Measurements from ENCODE around the gene ZBTB7A. TPM values are rescaled to one million over a fixed set of nuclear protein-coding genes. Genes with fewer than 3 reads are reported as not detected.

Gene ZBTB7A
- total RNA-seq, 1 experiment from 2014 or later: 49.5 TPM

GRCh38 chr19:4098493-4098892, 31.8 kb upstream of the ZBTB7A start:
- POLR2A ChIA-PET: no interaction called here
- Histone ChIP-seq H3K27ac (ENCODE audit: low read depth, low read length) (no peak overlapping the region), H3K79me2 (ENCODE audit: insufficient read depth, low read length) (no peaks in the 10 kb centered on the region), H3K9ac (ENCODE audit: low read length) (no peak overlapping the region), H3K27me3 (ENCODE audit: insufficient read depth, low read length) (no peaks in the 10 kb centered on the region), H3K4me3 (replicated peaks in 1 of 2; ENCODE audit: low read depth in 1 of 2, low read length in 2 of 2) (no peak overlapping the region), H3K4me2 (ENCODE audit: low read length) (no peak overlapping the region), H2AFZ (ENCODE audit: low read depth, low read length, poor library complexity, severe bottlenecking) (no peak overlapping the region), H3K9me2 (ENCODE audit: insufficient read depth) (no peaks in the 10 kb centered on the region), H4K20me1 (ENCODE audit: insufficient read depth) (no peaks in the 10 kb centered on the region), H3K4me1 (ENCODE audit: control insufficient read depth in 1 of 2, insufficient read depth in 2 of 2, low read length in 2 of 2) (peaks cover 0 to 7% of the 10 kb centered on the region in 2 experiments; a peak in 3 of 4 replicates), H3K36me3 (ENCODE audit: control insufficient read depth in 1 of 2, insufficient read depth in 2 of 2, low read length in 2 of 2) (peaks cover 14 to 20% of the 10 kb centered on the region in 2 experiments), H3K9me3 (ENCODE audit: control insufficient read depth in 1 of 2, insufficient read depth in 1 of 2, low read depth in 1 of 2, low read length in 2 of 2) (no peaks in the 10 kb centered on the region)
- RAD21 ChIA-PET (ENCODE audit: low non-redundant PET in 1 of 2, low total read pairs in 2 of 2, uncharacterized antibody in 2 of 2, unreplicated experiment in 2 of 2): no interaction called here
- DNase-seq (ENCODE audit: low read depth, low spot score) (no peak), ATAC-seq (no peak)
- no TSS peak for BruUV-seq (replicated peaks)
- CTCF ChIA-PET: no interaction called here
- intact Hi-C loops (cut with micrococcal nuclease): no loop called here
- no peak for TF ChIP-seq TCF7L2 (IDR thresholded peaks at IDR 0.05; ENCODE audit: borderline replicate concordance, extremely low read depth, insufficient read depth, insufficient read length)
- no peak for TF ChIP-seq ELF1 (IDR thresholded peaks at IDR 0.05; ENCODE audit: borderline replicate concordance, low read depth)
- TF ChIP-seq, protein P1, sequence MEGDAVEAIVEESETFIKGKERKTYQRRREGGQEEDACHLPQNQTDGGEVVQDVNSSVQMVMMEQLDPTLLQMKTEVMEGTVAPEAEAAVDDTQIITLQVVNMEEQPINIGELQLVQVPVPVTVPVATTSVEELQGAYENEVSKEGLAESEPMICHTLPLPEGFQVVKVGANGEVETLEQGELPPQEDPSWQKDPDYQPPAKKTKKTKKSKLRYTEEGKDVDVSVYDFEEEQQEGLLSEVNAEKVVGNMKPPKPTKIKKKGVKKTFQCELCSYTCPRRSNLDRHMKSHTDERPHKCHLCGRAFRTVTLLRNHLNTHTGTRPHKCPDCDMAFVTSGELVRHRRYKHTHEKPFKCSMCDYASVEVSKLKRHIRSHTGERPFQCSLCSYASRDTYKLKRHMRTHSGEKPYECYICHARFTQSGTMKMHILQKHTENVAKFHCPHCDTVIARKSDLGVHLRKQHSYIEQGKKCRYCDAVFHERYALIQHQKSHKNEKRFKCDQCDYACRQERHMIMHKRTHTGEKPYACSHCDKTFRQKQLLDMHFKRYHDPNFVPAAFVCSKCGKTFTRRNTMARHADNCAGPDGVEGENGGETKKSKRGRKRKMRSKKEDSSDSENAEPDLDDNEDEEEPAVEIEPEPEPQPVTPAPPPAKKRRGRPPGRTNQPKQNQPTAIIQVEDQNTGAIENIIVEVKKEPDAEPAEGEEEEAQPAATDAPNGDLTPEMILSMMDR (IDR thresholded peaks at IDR 0.05 in 2 of 3, conservative IDR thresholded peaks at IDR 0.05 in 1 of 3; ENCODE audit: borderline replicate concordance in 1 of 3, insufficient read depth in 1 of 3, low read depth in 2 of 3, low read length in 2 of 3): no peak
- TF ChIP-seq FOSL1 (IDR thresholded peaks at IDR 0.05; ENCODE audit: low read depth): no peak
- no peak for TF ChIP-seq ZBTB33 (IDR thresholded peaks at IDR 0.05; ENCODE audit: extremely low read depth, insufficient replicate concordance, low read length)
- TF ChIP-seq, protein P2, sequence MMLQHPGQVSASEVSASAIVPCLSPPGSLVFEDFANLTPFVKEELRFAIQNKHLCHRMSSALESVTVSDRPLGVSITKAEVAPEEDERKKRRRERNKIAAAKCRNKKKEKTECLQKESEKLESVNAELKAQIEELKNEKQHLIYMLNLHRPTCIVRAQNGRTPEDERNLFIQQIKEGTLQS (IDR thresholded peaks at IDR 0.05): no peak
- TF ChIP-seq CBX3 (IDR thresholded peaks at IDR 0.05; ENCODE audit: low read depth): no peak
- TF ChIP-seq POLR2AphosphoS5 (IDR thresholded peaks at IDR 0.05; ENCODE audit: low read depth, low read length): no peak
- TF ChIP-seq, protein P3, sequence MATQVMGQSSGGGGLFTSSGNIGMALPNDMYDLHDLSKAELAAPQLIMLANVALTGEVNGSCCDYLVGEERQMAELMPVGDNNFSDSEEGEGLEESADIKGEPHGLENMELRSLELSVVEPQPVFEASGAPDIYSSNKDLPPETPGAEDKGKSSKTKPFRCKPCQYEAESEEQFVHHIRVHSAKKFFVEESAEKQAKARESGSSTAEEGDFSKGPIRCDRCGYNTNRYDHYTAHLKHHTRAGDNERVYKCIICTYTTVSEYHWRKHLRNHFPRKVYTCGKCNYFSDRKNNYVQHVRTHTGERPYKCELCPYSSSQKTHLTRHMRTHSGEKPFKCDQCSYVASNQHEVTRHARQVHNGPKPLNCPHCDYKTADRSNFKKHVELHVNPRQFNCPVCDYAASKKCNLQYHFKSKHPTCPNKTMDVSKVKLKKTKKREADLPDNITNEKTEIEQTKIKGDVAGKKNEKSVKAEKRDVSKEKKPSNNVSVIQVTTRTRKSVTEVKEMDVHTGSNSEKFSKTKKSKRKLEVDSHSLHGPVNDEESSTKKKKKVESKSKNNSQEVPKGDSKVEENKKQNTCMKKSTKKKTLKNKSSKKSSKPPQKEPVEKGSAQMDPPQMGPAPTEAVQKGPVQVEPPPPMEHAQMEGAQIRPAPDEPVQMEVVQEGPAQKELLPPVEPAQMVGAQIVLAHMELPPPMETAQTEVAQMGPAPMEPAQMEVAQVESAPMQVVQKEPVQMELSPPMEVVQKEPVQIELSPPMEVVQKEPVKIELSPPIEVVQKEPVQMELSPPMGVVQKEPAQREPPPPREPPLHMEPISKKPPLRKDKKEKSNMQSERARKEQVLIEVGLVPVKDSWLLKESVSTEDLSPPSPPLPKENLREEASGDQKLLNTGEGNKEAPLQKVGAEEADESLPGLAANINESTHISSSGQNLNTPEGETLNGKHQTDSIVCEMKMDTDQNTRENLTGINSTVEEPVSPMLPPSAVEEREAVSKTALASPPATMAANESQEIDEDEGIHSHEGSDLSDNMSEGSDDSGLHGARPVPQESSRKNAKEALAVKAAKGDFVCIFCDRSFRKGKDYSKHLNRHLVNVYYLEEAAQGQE (IDR thresholded peaks at IDR 0.05; ENCODE audit: low read depth): no peak
- no peak for TF ChIP-seq YY1 (IDR thresholded peaks at IDR 0.05; ENCODE audit: extremely low read depth, insufficient replicate concordance, low read depth, low read length)
- TF ChIP-seq ZNF274 (IDR thresholded peaks at IDR 0.05; ENCODE audit: low read depth, low read length): no peak
- no peak for TF ChIP-seq SIN3A (IDR thresholded peaks at IDR 0.05; ENCODE audit: low read depth)
- no peak for TF ChIP-seq EZH2phosphoT487 (IDR thresholded peaks at IDR 0.05; ENCODE audit: borderline replicate concordance)
- no peak for TF ChIP-seq EGR1 (IDR thresholded peaks at IDR 0.05; ENCODE audit: low read depth)
- no peak for TF ChIP-seq SP1 (IDR thresholded peaks at IDR 0.05; ENCODE audit: low read depth)
- TF ChIP-seq CEBPB (IDR thresholded peaks at IDR 0.05; ENCODE audit: low read depth): no peak
- no peak for TF ChIP-seq JUND (IDR thresholded peaks at IDR 0.05)
